GM18508 (cell line): ENCODE measurements around the gene DLX6.

ENCODE experiments used
- ATAC-seq: cut with Tn5 transposase; IDR thresholded peaks from one replicate; pipeline ENCODE4 v1.9.1; 2021; ENCODE audit warnings: moderate number of reproducible peaks; ENCODE audit not compliant: insufficient read depth, unreplicated experiment

DLX6 gene

DNA sequence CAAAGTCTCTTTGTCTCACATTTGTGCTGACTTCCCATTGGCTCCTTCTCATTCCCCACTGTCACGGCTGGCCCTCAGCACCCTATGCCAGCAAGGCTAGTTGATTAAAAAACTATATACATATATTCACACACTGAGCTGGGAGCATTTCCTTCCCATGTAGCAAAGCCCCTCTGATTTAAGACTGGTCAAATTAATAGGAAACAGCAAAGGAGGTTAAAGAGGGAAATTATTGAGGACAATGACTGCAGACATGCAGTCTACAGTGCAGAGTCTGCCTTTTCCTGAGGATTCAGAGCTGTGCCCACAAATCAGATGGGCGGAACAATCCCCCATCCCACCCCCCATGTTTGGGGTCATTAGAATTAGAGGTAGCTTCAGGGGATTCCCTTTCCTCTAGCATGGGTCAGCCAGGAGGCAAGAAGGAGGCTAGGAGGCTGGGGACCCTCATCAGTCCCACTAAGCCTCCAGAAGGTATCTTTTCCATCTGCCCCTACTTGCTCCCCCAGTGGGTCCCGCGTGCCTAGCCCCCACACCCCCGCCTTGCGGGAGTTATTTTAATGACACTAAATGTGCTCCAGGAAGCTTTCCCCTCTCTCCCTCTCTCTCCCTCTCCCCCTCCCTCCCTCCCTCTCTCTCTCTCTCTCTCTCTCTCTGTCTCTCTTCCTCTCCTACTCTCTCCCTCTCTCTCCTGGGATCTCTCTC, 9.8 kb upstream of the DLX6 start:
- no peak for ATAC-seq

DNA sequence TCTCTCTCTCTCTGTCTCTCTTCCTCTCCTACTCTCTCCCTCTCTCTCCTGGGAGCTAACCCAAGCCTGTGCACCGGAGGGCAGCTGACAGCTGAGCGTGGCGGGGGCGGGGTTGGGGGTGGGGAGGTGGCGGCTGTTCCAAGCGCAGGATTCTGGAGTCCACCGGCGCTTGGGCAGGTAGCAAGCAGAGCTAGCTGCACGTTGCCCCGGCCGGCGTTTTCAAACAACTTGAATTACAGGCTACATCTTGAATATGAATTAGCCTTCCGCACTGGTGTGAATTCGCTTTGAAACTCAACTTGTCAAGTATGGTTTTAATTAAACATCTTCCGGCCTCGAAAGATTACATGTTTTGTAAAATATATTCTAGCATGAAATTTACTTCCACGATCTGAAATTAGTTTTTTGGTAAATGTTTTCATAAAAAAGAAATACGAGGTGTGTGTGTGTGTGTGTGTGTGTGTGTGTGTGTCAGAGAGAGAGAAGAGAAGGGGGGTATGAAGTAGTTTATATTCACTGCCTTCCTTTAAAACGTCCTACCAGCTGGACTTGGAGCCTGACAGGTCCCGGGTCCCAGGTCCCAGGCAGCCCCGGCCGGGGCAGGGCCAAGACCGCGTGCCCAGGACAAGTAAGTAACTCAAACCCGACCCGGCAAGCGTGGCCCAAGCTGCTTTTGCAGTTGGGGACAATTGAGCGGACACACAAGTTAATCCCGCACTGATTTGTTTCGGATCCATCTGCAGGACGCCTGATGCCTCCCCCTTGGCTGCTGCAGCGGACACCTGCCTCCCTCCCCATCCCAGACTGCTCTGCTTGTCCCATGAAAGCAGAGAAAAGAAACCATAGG, 9.0 kb upstream of the DLX6 start:
- ATAC-seq: no peak

DNA sequence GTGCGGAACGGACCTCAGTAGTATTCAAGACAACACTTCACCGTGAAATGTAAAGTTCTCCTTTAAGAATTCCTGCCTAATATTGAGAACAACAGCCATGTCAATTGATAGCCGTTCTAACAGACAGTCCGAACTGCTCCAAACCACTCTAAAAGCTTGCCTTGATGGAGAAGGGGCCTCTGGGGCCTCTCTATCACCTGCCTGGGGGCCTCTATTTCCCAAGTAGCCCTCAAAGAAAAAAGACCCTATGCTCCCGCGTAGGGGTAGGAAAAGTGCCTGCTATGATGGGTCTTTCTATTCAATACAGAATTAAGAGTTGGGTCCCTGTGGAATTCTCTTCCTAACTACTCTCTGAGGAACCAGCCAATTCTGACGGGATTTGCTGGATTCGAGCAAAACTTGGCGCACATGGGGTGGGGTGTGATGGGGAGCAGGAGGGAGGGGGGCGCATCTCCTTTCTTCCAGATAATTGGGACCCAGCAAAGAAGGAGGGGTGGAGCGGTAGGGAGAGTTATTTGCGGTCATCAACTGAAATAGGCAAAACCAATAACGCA, 8.3 kb upstream of the DLX6 start:
- ATAC-seq: no peak

GRCh38 chr7:96997512-96998032, 7.8 kb upstream of the DLX6 start:
- no peak for ATAC-seq

DNA sequence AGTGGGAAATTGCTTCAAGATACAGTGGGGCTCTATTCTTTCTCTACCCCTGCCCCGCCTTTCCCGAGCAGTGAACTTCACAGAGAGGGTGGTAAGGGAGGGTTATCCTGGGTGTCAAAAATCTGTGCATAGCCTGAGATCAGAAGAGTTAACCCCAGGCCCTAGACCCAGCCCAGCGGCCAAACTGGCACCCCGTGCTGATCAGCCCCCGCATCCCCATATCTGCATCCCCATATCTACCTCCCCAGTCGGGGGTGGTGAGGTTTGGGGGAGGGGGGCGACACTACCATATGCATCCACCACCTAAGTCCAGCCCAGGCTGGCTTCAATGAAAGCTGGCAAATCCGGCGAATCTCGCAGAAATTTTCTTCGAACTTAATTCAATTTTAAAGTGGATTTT, 7.0 kb upstream of the DLX6 start:
- no peak for ATAC-seq

DNA sequence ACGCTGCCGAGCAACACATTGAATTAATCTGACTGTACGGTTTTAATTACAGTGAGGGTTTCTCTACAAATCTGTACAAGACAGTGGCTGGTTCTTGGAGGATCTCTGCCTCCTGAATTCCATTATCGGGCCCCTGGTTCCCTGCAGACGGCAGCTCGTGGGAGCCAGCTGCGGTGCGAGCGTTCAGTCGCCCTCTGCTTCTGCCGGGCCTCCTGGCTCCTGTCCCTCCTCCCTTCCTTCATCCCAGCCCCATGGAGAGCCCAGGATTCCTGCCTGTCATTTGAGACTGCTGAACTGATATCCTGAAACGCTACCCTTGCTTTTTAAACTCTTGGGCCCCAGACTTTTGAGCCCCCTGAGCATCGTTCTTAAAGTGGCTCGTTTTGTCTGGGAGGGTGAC, 6.6 kb upstream of the DLX6 start:
- no peak for ATAC-seq

DNA sequence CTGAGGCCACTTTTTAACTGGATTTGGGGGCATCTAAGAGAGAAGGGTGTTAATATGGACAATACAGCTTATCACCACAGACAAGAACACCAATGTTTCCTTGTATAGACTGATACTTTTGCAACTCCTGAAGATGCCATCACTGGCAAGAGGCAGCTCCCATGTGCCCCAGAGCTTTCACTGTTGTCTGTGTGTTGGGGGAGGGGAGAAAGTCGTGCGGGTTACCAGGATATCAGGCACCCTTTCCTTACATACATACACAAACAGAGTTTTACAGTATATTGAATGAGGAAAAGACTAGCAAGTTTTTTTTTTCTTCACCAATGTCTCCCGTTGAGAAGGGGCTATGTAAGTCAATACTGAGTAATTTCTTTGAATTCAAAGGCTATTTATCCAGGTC, 4.1 kb upstream of the DLX6 start:
- ATAC-seq: no peak

- no peak for ATAC-seq
Measured at GRCh38 chr7:97001656-97002554, 3.4 kb upstream of the DLX6 start.

- no peak for ATAC-seq
Measured at GRCh38 chr7:97002555-97003261, 2.6 kb upstream of the DLX6 start.

- no peak for ATAC-seq
Measured at GRCh38 chr7:97003262-97004246, 1.8 kb upstream of the DLX6 start.

DNA sequence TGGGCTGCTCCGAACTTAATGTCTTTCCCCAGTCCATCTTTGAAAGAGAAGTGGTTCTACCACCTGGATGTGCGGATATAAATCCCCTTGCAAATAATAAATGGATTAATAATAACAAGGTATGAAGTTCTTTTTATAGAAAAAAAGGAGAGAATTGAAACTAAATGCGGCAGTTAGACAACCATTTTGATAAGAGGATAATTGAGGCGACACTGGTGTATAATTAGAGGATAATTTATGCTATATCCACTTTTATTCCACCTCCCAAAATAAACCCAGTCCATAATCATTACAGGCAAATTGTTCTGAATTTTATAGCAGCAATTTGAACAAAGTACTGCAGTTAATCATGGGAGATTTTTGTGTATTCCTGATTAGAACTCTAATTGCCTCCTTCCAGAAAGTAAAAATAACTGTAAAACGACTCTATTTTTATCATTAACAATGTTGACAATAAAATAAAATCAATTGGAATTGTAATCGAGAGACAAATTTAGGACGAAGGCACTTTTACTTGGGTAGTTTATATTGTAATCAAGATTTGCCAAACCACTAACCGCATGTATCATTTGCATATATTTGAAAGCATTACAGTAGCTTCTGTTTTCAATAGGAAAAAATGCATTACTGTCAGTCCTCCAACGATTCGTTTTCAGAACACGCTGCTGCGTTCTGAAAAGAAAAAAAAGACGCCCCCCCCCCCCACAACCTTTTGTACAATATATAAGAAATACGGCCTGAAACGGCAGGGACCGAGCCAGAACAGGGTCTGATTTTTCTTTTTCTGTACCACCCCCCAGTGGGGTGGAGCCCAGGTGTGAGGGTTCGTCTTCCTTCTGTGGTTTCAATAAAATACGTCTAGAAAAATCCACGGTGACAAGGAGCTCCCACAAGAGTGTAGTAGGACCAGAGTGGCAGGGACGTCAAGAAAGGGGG, 838 bp upstream of the DLX6 start:
- no peak for ATAC-seq

DNA sequence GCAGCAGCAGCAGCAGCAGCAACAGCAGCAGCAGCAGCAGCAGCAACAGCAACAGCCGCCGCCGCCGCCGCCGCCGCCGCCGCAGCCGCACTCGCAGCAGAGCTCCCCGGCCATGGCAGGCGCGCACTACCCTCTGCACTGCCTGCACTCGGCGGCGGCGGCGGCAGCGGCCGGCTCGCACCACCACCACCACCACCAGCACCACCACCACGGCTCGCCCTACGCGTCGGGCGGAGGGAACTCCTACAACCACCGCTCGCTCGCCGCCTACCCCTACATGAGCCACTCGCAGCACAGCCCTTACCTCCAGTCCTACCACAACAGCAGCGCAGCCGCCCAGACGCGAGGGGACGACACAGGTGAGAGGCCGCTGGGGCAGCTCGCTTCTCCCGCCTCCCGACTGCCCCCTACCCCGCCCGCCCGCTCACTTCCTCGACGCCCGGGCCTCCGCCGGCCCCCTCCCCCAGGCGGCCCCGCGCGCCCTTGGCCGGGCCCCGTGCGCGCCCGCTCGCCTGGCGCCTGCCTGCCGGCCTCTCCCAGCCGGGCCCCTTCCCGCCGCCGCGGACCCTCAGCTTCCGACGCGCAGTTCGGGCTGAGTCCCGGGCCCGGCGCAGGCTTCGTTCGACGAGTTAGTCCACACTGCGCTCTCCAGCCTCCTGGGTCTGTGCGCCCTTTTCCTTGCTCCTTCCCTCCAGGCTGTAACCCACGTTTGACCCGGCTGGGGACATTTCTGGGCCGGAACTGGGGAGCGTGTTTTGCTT, 882 bp downstream of the DLX6 start:
- no peak for ATAC-seq

- no peak for ATAC-seq
Measured at GRCh38 chr7:97006816-97007582, 1.6 kb downstream of the DLX6 start.

GRCh38 chr7:97007583-97007861, 2.2 kb downstream of the DLX6 start:
- no peak for ATAC-seq

DNA sequence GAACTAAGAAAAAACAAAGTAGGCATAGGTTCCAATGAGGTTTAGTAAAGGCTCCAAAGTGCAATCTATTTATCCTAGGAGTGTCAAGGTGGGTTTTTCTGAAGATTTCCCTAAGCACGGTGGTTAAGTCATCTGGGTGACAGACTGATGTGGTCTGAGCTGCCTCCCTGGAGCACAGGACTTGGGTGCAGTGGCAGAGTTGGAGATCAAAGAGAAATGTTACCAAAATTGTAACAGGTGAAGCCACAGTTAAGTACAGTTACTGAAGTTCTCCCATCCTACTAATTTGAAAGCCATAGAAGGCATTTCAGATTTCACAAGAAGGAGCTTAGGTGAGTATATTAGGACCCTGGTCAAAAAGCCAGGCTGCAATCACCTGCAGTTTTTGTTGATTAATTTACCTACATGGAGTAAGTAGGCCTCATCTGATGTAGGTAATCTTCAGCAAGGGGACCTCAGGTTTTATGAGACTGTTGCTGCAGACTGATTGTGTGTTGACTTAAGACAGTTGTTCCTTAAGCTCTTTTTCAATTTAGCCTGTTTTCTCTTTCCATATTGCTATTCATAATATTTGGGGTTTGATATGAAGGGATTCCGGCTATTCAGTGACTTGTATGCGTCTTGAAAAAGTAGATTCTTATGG, 3.0 kb downstream of the DLX6 start:
- no peak for ATAC-seq
